ENCODE results near the gene HDAC4. TPM values are rescaled to one million over a fixed set of nuclear protein-coding genes. Genes with fewer than 3 reads are reported as not detected.

Gene HDAC4
- total and polyA plus RNA-seq, 2 of the 4 experiments (the other 2 are of a cell fraction) = 4.1 to 7.2 TPM

GRCh38 chr2:239012936-239013677, 387.7 kb downstream of the HDAC4 start:
- Histone ChIP-seq H2BK120ac (ENCODE audit: low read depth, low read length) (no peak overlapping the region), H2AFZ (replicated peaks; ENCODE audit: low read length, poor library complexity) (no peak overlapping the region), H4K20me1 (ENCODE audit: insufficient read depth, low read length) (no peaks in the 10 kb centered on the region), H3K23ac (ENCODE audit: low read depth, low read length) (no peak overlapping the region), H3K4ac (ENCODE audit: low read depth, low read length) (no peak overlapping the region), H3K56ac (ENCODE audit: extremely low read depth, insufficient read depth, low read length) (no peak overlapping the region), H3K27me3 (ENCODE audit: control insufficient read depth, insufficient read depth, low read length) (peaks cover 58% of the 10 kb centered on the region), H3K9ac (ENCODE audit: low read depth, low read length) (no peak overlapping the region), H4K91ac (ENCODE audit: insufficient read depth, low read depth, low read length) (no peak overlapping the region), H2BK5ac (ENCODE audit: low read depth, low read length, poor library complexity, severe bottlenecking) (no peak overlapping the region), H4K8ac (ENCODE audit: low read depth in 2 of 2, low read length in 2 of 2) (no peak overlapping the region), H3K14ac (replicated peaks; ENCODE audit: low read depth, low read length) (no peak overlapping the region), H2BK20ac (ENCODE audit: low read depth, low read length) (no peak overlapping the region), H2AK5ac (ENCODE audit: low read depth, low read length) (no peak overlapping the region), H3K79me1 (ENCODE audit: low read depth in 1 of 2, low read length in 2 of 2) (no peaks in the 10 kb centered on the region), H3K9me3 (ENCODE audit: control insufficient read depth, insufficient read depth, low read length) (no peaks in the 10 kb centered on the region), H4K5ac (ENCODE audit: low read depth, low read length) (no peak overlapping the region), H3K36me3 (ENCODE audit: control insufficient read depth, insufficient read depth, low read length) (no peaks in the 10 kb centered on the region), H3K4me2 (ENCODE audit: low read depth, low read length) (no peak overlapping the region), H3K9me1 (ENCODE audit: insufficient read depth, low read length) (no peaks in the 10 kb centered on the region), H2BK15ac (ENCODE audit: low read depth, low read length) (no peak overlapping the region), H3K4me3 (ENCODE audit: insufficient read depth, low read depth, low read length) (no peak overlapping the region), H3K18ac (ENCODE audit: low read depth, low read length) (no peak overlapping the region), H3K4me1 (ENCODE audit: control insufficient read depth, insufficient read depth, low read length) (no peaks in the 10 kb centered on the region), H2AK9ac (replicated peaks; ENCODE audit: low read depth, low read length, poor library complexity) (peak overlapping the region; percentile 24), H3K27ac (ENCODE audit: insufficient read depth, low read length) (no peak overlapping the region)
- intact Hi-C loops (cut with micrococcal nuclease) = no loop called here
- no peak for ATAC-seq (ENCODE audit: low read depth)
- TF ChIP-seq MAZ (IDR thresholded peaks at IDR 0.05; ENCODE audit: borderline replicate concordance, low read depth, low read length) (no peak), FOS (IDR thresholded peaks at IDR 0.05; ENCODE audit: low read depth, low read length) (no peak), RAD21 (IDR thresholded peaks at IDR 0.05; ENCODE audit: low read length) (no peak), MXI1 (IDR thresholded peaks at IDR 0.05; ENCODE audit: borderline replicate concordance, low read depth, low read length) (no peak), CHD1 (IDR thresholded peaks at IDR 0.05; ENCODE audit: low read depth, low read length) (no peak)
- TF ChIP-seq, protein P1, sequence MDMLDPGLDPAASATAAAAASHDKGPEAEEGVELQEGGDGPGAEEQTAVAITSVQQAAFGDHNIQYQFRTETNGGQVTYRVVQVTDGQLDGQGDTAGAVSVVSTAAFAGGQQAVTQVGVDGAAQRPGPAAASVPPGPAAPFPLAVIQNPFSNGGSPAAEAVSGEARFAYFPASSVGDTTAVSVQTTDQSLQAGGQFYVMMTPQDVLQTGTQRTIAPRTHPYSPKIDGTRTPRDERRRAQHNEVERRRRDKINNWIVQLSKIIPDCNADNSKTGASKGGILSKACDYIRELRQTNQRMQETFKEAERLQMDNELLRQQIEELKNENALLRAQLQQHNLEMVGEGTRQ (IDR thresholded peaks at IDR 0.05; ENCODE audit: low read depth, low read length) = no peak
- TF ChIP-seq, protein P2, sequence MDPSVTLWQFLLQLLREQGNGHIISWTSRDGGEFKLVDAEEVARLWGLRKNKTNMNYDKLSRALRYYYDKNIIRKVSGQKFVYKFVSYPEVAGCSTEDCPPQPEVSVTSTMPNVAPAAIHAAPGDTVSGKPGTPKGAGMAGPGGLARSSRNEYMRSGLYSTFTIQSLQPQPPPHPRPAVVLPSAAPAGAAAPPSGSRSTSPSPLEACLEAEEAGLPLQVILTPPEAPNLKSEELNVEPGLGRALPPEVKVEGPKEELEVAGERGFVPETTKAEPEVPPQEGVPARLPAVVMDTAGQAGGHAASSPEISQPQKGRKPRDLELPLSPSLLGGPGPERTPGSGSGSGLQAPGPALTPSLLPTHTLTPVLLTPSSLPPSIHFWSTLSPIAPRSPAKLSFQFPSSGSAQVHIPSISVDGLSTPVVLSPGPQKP (IDR thresholded peaks at IDR 0.05; ENCODE audit: borderline replicate concordance, low read depth, low read length) = no peak
- DNase-seq = no peak
- dilution Hi-C loops (cut with HindIII; ENCODE audit: low sequenced_read_pairs, unreplicated experiment) = no loop called here
- WGBS, 2 experiments (ENCODE audit: extremely low coverage in 2 of 2, insufficient read length in 1 of 2) = 63% methylated on average over 5 of the region's 13 CpGs; no CpG with 5 or more reads in 1 of the 2 experiments
- CTCF ChIA-PET = no interaction called here
- BruUV-seq (replicated peaks) = no TSS peak
- in situ Hi-C loops (cut with MboI; ENCODE audit: low sequenced_read_pairs) = no loop called here
- POLR2A ChIA-PET (ENCODE audit: unreplicated experiment) = no interaction called here

Measured in IMR-90 (cell line).